MM.1S (cell line): ENCODE measurements around the gene C1QL4.
A peak's percentile ranks its signal among the peaks of the same experiment; 100 is the strongest.
"Not testable (repeated sequence)": the region's sequence is repeated elsewhere in the genome, so short reads cannot be mapped to it uniquely, and the experiment has no call there.

Experiments used
- DNase-seq: peaks from one replicate; pipeline ENCODE4 v3.0.0-alpha.2; 2015
- H2AFZ ChIP-seq: fragments of 300-600 bp; sonication (generic); 2 replicates; pipeline ENCODE4 v1.6.0; 2016; ENCODE audit warnings: antibody characterized with exemption, low read length
- H3F3A ChIP-seq: fragments of 300-600 bp; sonication (generic); 2 replicates; pipeline ENCODE4 v1.6.1; 2016; ENCODE audit warnings: mild to moderate bottlenecking, antibody characterized with exemption, low read length, moderate library complexity, mixed read lengths; ENCODE audit not compliant: insufficient read depth
- H3K27ac ChIP-seq: fragments of 300-600 bp; sonication (generic); 2 replicates; pipeline ENCODE4 v1.5.1; 2016; ENCODE audit warnings: mild to moderate bottlenecking, low read length
- H3K27me3 ChIP-seq: fragments of 300-600 bp; sonication (generic); replicated peaks from 2 replicates; pipeline ENCODE4 v1.6.0; 2016; ENCODE audit warnings: low read length; ENCODE audit not compliant: insufficient read depth
- H3K36me3 ChIP-seq: fragments of 300-600 bp; sonication (generic); replicated peaks from 2 replicates; pipeline ENCODE4 v1.6.1; 2016; ENCODE audit warnings: mild to moderate bottlenecking, low read length, mixed read lengths; ENCODE audit not compliant: insufficient read depth
- H3K4me1 ChIP-seq: fragments of 300-600 bp; sonication (generic); 2 replicates; pipeline ENCODE4 v1.6.1; 2016; ENCODE audit warnings: low read length, mixed read lengths
- H3K4me2 ChIP-seq: fragments of 300-600 bp; sonication (generic); 2 replicates; pipeline ENCODE4 v1.6.0; 2016; ENCODE audit warnings: low read depth, low read length
- H3K4me3 ChIP-seq: fragments of 300-600 bp; sonication (generic); 2 replicates; pipeline ENCODE4 v1.5.1; 2016; ENCODE audit warnings: low read length, mixed read lengths
- H3K79me2 ChIP-seq: fragments of 300-600 bp; sonication (generic); 2 replicates; pipeline ENCODE4 v1.6.1; 2016; ENCODE audit warnings: mixed run types, low read length, mixed read lengths
- H3K9ac ChIP-seq: fragments of 300-600 bp; sonication (generic); 2 replicates; pipeline ENCODE4 v1.6.1; 2016; ENCODE audit warnings: low read length, mixed read lengths
- H3K9me2 ChIP-seq: fragments of 300-600 bp; sonication (generic); replicated peaks from 2 replicates; pipeline ENCODE4 v1.6.1; 2016; ENCODE audit warnings: mild to moderate bottlenecking, low read length, mixed read lengths; ENCODE audit not compliant: insufficient read depth
- H3K9me3 ChIP-seq: fragments of 300-600 bp; sonication (generic); replicated peaks from 2 replicates; pipeline ENCODE4 v1.6.1; 2016; ENCODE audit warnings: mild to moderate bottlenecking, low read length, mixed read lengths; ENCODE audit not compliant: insufficient read depth
- H4K20me1 ChIP-seq: fragments of 300-600 bp; sonication (generic); 2 replicates; pipeline ENCODE4 v1.6.1; 2016; ENCODE audit warnings: mild to moderate bottlenecking, low read length, moderate library complexity, mixed read lengths; ENCODE audit not compliant: insufficient read depth
- EZH2 ChIP-seq: fragments of 300-600 bp; sonication (generic); optimal IDR thresholded peaks from 2 replicates; pipeline ENCODE3; 2017; ENCODE audit warnings: low read depth, mild to moderate bottlenecking, antibody characterized with exemption, low read length, mixed read lengths
- EZH2phosphoT487 ChIP-seq: fragments of 300-600 bp; sonication (generic); IDR thresholded peaks from 2 replicates; pipeline ENCODE4 v1.6.1; 2018; ENCODE audit warnings: antibody characterized with exemption, low read length
- TF ChIP-seq, protein P1 (sequence below): fragments of 300-600 bp; sonication (generic); IDR thresholded peaks from 2 replicates; pipeline ENCODE4 v1.5.1; 2016; ENCODE audit warnings: antibody characterized with exemption, low read length, mixed read lengths

The C1QL4 gene

DNA sequence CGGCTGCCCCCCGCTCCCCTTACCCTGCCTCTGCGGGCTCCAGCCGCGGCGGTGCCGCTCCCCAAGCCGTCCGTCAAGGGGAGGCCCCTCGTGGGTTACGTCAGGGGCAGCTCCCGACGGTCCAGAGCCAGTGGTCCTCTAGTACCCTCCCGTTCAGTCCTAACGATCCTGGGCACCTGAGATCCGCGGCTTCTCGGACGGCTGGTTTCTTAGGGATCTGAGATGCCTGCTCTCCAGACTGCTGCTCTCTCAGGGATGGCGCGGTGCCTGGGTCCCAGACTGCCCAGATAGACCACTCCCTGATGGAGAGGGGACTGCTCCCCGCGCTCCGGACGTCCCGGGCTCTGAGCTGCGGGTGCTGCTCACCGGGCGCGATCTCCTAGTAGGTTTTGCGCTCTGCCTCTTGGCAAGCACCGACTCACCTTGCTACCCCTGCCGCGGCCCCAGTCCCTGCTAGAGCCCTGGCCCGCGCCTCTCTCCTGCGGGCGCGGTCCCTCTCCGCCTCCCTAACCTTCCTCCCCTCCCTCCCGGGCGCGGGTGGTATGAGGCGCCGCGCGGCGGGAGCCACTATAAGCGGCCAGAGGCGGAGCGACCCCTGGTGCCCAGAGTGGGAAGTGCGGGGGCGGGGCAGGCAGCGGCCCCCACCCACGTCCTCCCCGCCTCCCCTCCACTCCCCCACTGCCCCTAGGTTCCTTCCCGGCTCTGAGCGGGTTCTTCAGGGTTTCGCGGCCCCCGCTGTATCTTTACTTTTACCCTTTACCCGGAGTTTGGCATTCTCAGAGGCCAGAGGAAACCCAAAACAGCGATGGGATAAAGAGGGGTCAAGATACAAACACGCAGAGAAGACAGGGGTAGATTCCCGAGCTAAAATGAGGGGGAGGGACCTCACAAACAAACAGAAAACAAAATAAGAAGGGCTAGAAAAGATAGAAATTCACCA, at the start of gene C1QL4:
Gene C1QL4, minus strand, starts transcription at position 544 of the 940 bp plus-strand sequence. CDS start 711 bp downstream, outside the sequence.
- peak; percentile 71 for DNase-seq
- H3K9me3 ChIP-seq = no peaks in the 10 kb centered on the region
- peak within 1 kb of the TSS; percentile 56 for H2AFZ ChIP-seq
- H3K4me1 ChIP-seq = no peaks in the 10 kb centered on the region
- H3K27me3 ChIP-seq = peaks cover 54% of the 10 kb centered on the region
- H3K27ac ChIP-seq = no peak within 1 kb of the TSS
- H3K4me3 ChIP-seq = peak within 1 kb of the TSS; percentile 55
- no peaks in the 10 kb centered on the region for H3K36me3 ChIP-seq
- TF ChIP-seq, protein P1, sequence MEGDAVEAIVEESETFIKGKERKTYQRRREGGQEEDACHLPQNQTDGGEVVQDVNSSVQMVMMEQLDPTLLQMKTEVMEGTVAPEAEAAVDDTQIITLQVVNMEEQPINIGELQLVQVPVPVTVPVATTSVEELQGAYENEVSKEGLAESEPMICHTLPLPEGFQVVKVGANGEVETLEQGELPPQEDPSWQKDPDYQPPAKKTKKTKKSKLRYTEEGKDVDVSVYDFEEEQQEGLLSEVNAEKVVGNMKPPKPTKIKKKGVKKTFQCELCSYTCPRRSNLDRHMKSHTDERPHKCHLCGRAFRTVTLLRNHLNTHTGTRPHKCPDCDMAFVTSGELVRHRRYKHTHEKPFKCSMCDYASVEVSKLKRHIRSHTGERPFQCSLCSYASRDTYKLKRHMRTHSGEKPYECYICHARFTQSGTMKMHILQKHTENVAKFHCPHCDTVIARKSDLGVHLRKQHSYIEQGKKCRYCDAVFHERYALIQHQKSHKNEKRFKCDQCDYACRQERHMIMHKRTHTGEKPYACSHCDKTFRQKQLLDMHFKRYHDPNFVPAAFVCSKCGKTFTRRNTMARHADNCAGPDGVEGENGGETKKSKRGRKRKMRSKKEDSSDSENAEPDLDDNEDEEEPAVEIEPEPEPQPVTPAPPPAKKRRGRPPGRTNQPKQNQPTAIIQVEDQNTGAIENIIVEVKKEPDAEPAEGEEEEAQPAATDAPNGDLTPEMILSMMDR = peak; percentile 90
- no peak for TF ChIP-seq EZH2phosphoT487
- TF ChIP-seq EZH2 = no peak
- H3K79me2 ChIP-seq = no peaks in the 10 kb centered on the region
- H3K9ac ChIP-seq = no peak within 1 kb of the TSS; the same call in 1 of the 2 replicates
- H3K9me2 ChIP-seq = no peaks in the 10 kb centered on the region
- peaks cover 10% of the 10 kb centered on the region for H3F3A ChIP-seq
- no peaks in the 10 kb centered on the region for H4K20me1 ChIP-seq
- H3K4me2 ChIP-seq = peak within 1 kb of the TSS; percentile 94

DNA sequence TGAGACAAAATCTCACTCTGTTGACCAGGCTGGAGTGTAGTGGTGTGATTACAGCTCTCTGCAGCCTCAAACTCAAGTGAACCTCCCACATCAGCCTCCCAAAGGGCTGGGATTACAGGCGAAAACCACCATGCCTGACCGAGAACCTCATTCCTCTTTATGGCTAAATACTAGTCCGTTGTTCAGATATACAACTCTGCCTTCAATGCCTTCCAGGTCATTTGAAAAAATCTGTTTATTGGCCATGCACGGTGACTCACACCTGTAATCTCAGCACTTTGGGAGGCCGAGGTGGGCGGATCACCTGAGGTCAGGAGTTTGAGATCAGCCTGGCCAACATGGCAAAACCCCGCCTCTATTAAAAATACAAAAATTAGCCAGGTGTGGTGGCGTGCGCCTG, 43.2 kb upstream of the C1QL4 start:
- H3K27me3 ChIP-seq, H3K9me3 ChIP-seq, H3K9me2 ChIP-seq, H3K27ac ChIP-seq, H3K4me2 ChIP-seq, DNase-seq, H3K4me3 ChIP-seq, H3K36me3 ChIP-seq, H2AFZ ChIP-seq, H3K4me1 ChIP-seq, H3K9ac ChIP-seq, H3F3A ChIP-seq: not testable (repeated sequence)
- H4K20me1 ChIP-seq = peaks cover 55% of the 10 kb centered on the region
- peaks cover 98% of the 10 kb centered on the region for H3K79me2 ChIP-seq

GRCh38 chr12:49377386-49377785, 40.4 kb upstream of the C1QL4 start:
- Histone ChIP-seq H3F3A (no peaks in the 10 kb centered on the region), H4K20me1 (peaks cover 51% of the 10 kb centered on the region), H3K36me3 (no peaks in the 10 kb centered on the region; the same call in 1 of the 2 replicates), H3K9ac (no peak overlapping the region), H3K27me3 (no peaks in the 10 kb centered on the region), H3K9me2 (no peaks in the 10 kb centered on the region), H3K9me3 (no peaks in the 10 kb centered on the region), H3K4me3 (no peak overlapping the region), H3K4me1 (no peaks in the 10 kb centered on the region), H3K79me2 (peaks cover 98% of the 10 kb centered on the region), H2AFZ (no peak overlapping the region), H3K27ac (no peak overlapping the region), H3K4me2 (no peak overlapping the region)
- no peak for DNase-seq
- no peak for TF ChIP-seq EZH2
- TF ChIP-seq, protein P1 = no peak
- TF ChIP-seq EZH2phosphoT487 = no peak

- Histone ChIP-seq H3K9me3 (no peaks in the 10 kb centered on the region), H3K27me3 (no peaks in the 10 kb centered on the region), H4K20me1 (peaks cover 33% of the 10 kb centered on the region), H3K79me2 (peaks cover 99% of the 10 kb centered on the region), H3K27ac (no peak overlapping the region), H3K4me1 (peaks cover 14% of the 10 kb centered on the region), H3K4me3 (no peak overlapping the region), H3K9ac (no peak overlapping the region), H2AFZ (no peak overlapping the region), H3K9me2 (no peaks in the 10 kb centered on the region), H3K4me2 (no peak overlapping the region), H3F3A (peaks cover 5% of the 10 kb centered on the region), H3K36me3 (peaks cover 3% of the 10 kb centered on the region; the same call in 1 of the 2 replicates)
- no peak for DNase-seq
- TF ChIP-seq, protein P1 = no peak
Observed at GRCh38 chr12:49375406-49375805, 38.4 kb upstream of the C1QL4 start.
